ENCODE data around the gene SMPD3.

DNA sequence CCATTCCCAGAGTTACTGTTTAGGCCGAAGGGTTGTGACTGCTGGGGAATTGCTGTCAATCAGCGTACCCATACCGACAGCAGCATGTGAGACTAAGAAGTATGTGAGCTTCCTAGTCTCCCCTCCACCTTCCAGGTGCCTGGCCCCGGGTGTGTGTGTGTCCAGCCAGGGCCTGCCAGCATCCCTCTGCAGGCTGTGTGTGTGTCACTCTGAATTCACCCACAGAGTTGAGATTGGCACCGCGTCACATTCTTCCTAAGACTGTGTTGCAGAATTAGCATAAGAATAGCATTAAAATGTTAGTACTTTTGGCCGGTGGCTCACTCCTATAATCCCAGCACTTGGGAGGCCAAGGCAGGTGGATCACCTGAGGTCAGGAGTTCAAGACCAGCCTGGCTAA is 105.7 kb downstream of the SMPD3 start:
- TF ChIP-seq, protein P1, sequence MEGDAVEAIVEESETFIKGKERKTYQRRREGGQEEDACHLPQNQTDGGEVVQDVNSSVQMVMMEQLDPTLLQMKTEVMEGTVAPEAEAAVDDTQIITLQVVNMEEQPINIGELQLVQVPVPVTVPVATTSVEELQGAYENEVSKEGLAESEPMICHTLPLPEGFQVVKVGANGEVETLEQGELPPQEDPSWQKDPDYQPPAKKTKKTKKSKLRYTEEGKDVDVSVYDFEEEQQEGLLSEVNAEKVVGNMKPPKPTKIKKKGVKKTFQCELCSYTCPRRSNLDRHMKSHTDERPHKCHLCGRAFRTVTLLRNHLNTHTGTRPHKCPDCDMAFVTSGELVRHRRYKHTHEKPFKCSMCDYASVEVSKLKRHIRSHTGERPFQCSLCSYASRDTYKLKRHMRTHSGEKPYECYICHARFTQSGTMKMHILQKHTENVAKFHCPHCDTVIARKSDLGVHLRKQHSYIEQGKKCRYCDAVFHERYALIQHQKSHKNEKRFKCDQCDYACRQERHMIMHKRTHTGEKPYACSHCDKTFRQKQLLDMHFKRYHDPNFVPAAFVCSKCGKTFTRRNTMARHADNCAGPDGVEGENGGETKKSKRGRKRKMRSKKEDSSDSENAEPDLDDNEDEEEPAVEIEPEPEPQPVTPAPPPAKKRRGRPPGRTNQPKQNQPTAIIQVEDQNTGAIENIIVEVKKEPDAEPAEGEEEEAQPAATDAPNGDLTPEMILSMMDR (IDR thresholded peaks at IDR 0.05; ENCODE audit: low read depth, low read length): no peak
- TF ChIP-seq EZH2phosphoT487 (IDR thresholded peaks at IDR 0.05; ENCODE audit: low read depth): no peak
